ENCODE results near the gene VPS13C. TPM values are rescaled to one million over a fixed set of nuclear protein-coding genes. Genes with fewer than 3 reads are reported as not detected.

Gene VPS13C
- total and polyA plus RNA-seq, 2 donors (not counting 3 experiments of a cell fraction or from before 2014, with no cell fraction given), result 10.8 to 60.3 TPM

- Histone ChIP-seq H3K4me3 (replicated peaks in 1 of 3; ENCODE audit: insufficient read depth in 1 of 3, low read depth in 1 of 3, low read length in 3 of 3) (no peak overlapping the region), H3K9me1 (replicated peaks; ENCODE audit: control insufficient read depth, extremely low read depth, insufficient read depth, low read length) (no peaks in the 10 kb centered on the region), H4K20me1 (replicated peaks; ENCODE audit: control insufficient read depth, extremely low read depth, insufficient read depth, low read length) (no peaks in the 10 kb centered on the region), H2AFZ (ENCODE audit: low read depth, low read length) (no peak overlapping the region), H3K27ac (ENCODE audit: insufficient read depth, low read depth, low read length) (no peak overlapping the region), H3K4me2 (ENCODE audit: insufficient read depth, low read length) (no peak overlapping the region), H3K4me1 (ENCODE audit: control insufficient read depth, extremely low read depth, insufficient read depth, low read length) (no peaks in the 10 kb centered on the region), H3K36me3 (ENCODE audit: control insufficient read depth in 2 of 2, extremely low read depth in 1 of 2, insufficient read depth in 2 of 2, low read length in 2 of 2) (no peaks in the 10 kb centered on the region), H3K9me3 (replicated peaks; ENCODE audit: control insufficient read depth, insufficient read depth, low read length) (no peaks in the 10 kb centered on the region), H3K79me2 (ENCODE audit: control insufficient read depth, insufficient read depth, low read length) (no peaks in the 10 kb centered on the region), H3K27me3 (ENCODE audit: control insufficient read depth in 2 of 2, insufficient read depth in 2 of 2, low read length in 2 of 2) (peaks cover 0 to 5% of the 10 kb centered on the region in 2 experiments), H3K9ac (replicated peaks; ENCODE audit: extremely low read depth, insufficient read depth, low read length) (no peak overlapping the region)
- ChIA-PET POLR2A (no interaction called here), CTCF (no interaction called here)
- FAIRE-seq, result no peak
- DNase-seq (ENCODE audit: low read depth, low spot score), result no peak
- no TSS peak for BruUV-seq (replicated peaks)
- intact Hi-C loops (cut with micrococcal nuclease) (no loop called here), dilution Hi-C loops (cut with MboI; ENCODE audit: extremely low pct_ligation_motif_present, low sequenced_read_pairs) (no loop called here)
- TF ChIP-seq POLR2AphosphoS5 (IDR thresholded peaks at IDR 0.05; ENCODE audit: insufficient read depth, low read depth, low read length), result no peak
- TF ChIP-seq EZH2 (IDR thresholded peaks at IDR 0.05; ENCODE audit: borderline replicate concordance, low read depth, low read length, severe bottlenecking), result no peak
- no peak for TF ChIP-seq POLR2A (IDR thresholded peaks at IDR 0.05; ENCODE audit: low read depth, low read length)
- TF ChIP-seq GATA2 (IDR thresholded peaks at IDR 0.05; ENCODE audit: insufficient read depth, insufficient read length, low read depth, low read length), result no peak
- TF ChIP-seq FOS (IDR thresholded peaks at IDR 0.05; ENCODE audit: borderline replicate concordance, insufficient read depth, low read length), result no peak
- no peak for TF ChIP-seq JUN (IDR thresholded peaks at IDR 0.05; ENCODE audit: borderline replicate concordance, insufficient read depth, insufficient read length, low read depth)
- TF ChIP-seq, protein P1, sequence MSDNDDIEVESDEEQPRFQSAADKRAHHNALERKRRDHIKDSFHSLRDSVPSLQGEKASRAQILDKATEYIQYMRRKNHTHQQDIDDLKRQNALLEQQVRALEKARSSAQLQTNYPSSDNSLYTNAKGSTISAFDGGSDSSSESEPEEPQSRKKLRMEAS (IDR thresholded peaks at IDR 0.05; ENCODE audit: insufficient read depth, insufficient read length), result no peak
- TF ChIP-seq MYC (IDR thresholded peaks at IDR 0.05; ENCODE audit: low read depth, low read length), result no peak
- TF ChIP-seq, protein P2, sequence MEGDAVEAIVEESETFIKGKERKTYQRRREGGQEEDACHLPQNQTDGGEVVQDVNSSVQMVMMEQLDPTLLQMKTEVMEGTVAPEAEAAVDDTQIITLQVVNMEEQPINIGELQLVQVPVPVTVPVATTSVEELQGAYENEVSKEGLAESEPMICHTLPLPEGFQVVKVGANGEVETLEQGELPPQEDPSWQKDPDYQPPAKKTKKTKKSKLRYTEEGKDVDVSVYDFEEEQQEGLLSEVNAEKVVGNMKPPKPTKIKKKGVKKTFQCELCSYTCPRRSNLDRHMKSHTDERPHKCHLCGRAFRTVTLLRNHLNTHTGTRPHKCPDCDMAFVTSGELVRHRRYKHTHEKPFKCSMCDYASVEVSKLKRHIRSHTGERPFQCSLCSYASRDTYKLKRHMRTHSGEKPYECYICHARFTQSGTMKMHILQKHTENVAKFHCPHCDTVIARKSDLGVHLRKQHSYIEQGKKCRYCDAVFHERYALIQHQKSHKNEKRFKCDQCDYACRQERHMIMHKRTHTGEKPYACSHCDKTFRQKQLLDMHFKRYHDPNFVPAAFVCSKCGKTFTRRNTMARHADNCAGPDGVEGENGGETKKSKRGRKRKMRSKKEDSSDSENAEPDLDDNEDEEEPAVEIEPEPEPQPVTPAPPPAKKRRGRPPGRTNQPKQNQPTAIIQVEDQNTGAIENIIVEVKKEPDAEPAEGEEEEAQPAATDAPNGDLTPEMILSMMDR (IDR thresholded peaks at IDR 0.05; ENCODE audit: extremely low read depth in 1 of 2, insufficient read depth in 1 of 2, low read depth in 1 of 2, low read length in 2 of 2), result no peak
Observed at GRCh38 chr15:61841466-61841865, 218.8 kb downstream of the VPS13C start.

Measured in endothelial cell of umbilical vein (primary cell).